HepG2 (cell line): ENCODE measurements around the gene AP3M1. TPM values are rescaled to one million over a fixed set of nuclear protein-coding genes. Genes with fewer than 3 reads are reported as not detected.

Experiments
- ASH2L ChIP-seq: fragments of 300-600, 200-600 bp; sonication (generic); IDR thresholded peaks from 2 replicates; pipeline ENCODE4 v1.7.0; 2017; ENCODE audit warnings: low read depth, mild to moderate bottlenecking, moderate library complexity, mixed read lengths, low read length; ENCODE audit not compliant: insufficient read length
- HMGA1 ChIP-seq: sonication (generic); formaldehyde crosslinking; conservative IDR thresholded peaks from 2 replicates; pipeline ENCODE4 v1.4.0; 2020; ENCODE audit warnings: missing genetic modification reagents
- HOXD1 ChIP-seq: sonication (generic); formaldehyde crosslinking; IDR thresholded peaks from 2 replicates; pipeline ENCODE4 v1.5.0; 2020; ENCODE audit warnings: missing genetic modification reagents
- JDP2 ChIP-seq: sonication (generic); formaldehyde crosslinking; IDR thresholded peaks from 2 replicates; pipeline ENCODE4 v1.8.1; 2022; ENCODE audit warnings: missing genetic modification reagents, borderline replicate concordance
- MXD4 ChIP-seq: IDR thresholded peaks from 2 replicates; pipeline ENCODE4 v1.6.1; 2016; ENCODE audit warnings: mild to moderate bottlenecking, missing biosample characterization, missing genetic modification reagents
- MYNN ChIP-seq: sonication (generic); formaldehyde crosslinking; IDR thresholded peaks from 2 replicates; pipeline ENCODE4 v1.4.0; 2020; ENCODE audit warnings: mild to moderate bottlenecking, low read depth, missing genetic modification reagents
- NCOR1 ChIP-seq: fragments of 200-600 bp; sonication (generic); IDR thresholded peaks from 2 replicates; pipeline ENCODE4 v1.7.0; 2017; ENCODE audit warnings: antibody characterized with exemption, low read length, borderline replicate concordance
- RBAK ChIP-seq: sonication (generic); formaldehyde crosslinking; IDR thresholded peaks from 2 replicates; pipeline ENCODE4 v1.5.1; 2020; ENCODE audit warnings: mild to moderate bottlenecking, missing genetic modification reagents
- SNAI1 ChIP-seq: sonication (generic); formaldehyde crosslinking; IDR thresholded peaks from 2 replicates; pipeline ENCODE4 v1.5.0; 2020; ENCODE audit warnings: mild to moderate bottlenecking, missing genetic modification reagents, borderline replicate concordance
- TARDBP ChIP-seq: sonication (generic); formaldehyde crosslinking; IDR thresholded peaks from 2 replicates; pipeline ENCODE4 v1.8.0; 2022; ENCODE audit warnings: mild to moderate bottlenecking, missing genetic modification reagents
- ZBTB38 ChIP-seq: sonication (generic); formaldehyde crosslinking; IDR thresholded peaks from 2 replicates; pipeline ENCODE4 v1.5.1; 2020; ENCODE audit warnings: mild to moderate bottlenecking, missing genetic modification reagents
- ZNF335 ChIP-seq: sonication (generic); formaldehyde crosslinking; IDR thresholded peaks from 2 replicates; pipeline ENCODE4 v1.4.0; 2020; ENCODE audit warnings: missing genetic modification reagents
- ZNF777 ChIP-seq: sonication (generic); formaldehyde crosslinking; IDR thresholded peaks from 2 replicates; pipeline ENCODE4 v1.4.0; 2020; ENCODE audit warnings: missing genetic modification reagents
- polyA plus RNA-seq, 8 experiments: library from polyadenylated mRNA; depleted of rRNA in 3 of 8; stranded (reverse) in 7 of 8; unstranded in 1 of 8; fragments of >200 nt; fragmentation: Illumina TruSeq in 4 of 8; extraction: Trizol in 4 of 8; gene quantifications; 2 replicates each; pipeline versions ENCODE4 v1.2.1 to v1.2.3, GENCODE V29; 2011 to 2016; ENCODE audit warnings: low read depth in 4 of 8, missing spikeins in 1 of 8, mixed read lengths in 1 of 8; ENCODE audit not compliant: insufficient read depth in 1 of 8
- total RNA-seq, 5 experiments: library from RNA; depleted of rRNA; stranded (reverse); fragments of >200 nt; fragmentation: Illumina TruSeq; extraction: Trizol; gene quantifications; 2 replicates each; pipeline ENCODE4 v1.2.3, GENCODE V29; 2016; ENCODE audit warnings: low read depth in 1 of 5
- TF ChIP-seq, protein P1 (sequence below): sonication (generic); formaldehyde crosslinking; IDR thresholded peaks from 2 replicates; pipeline ENCODE4 v1.5.0; 2020; ENCODE audit warnings: mild to moderate bottlenecking, missing genetic modification reagents, borderline replicate concordance
- TF ChIP-seq, protein P2 (sequence below), 2 experiments: sonication (generic) in 1 of 2; formaldehyde crosslinking in 1 of 2; IDR thresholded peaks; 2 replicates each; pipeline versions ENCODE4 v1.4.0 to v1.6.1; 2018 to 2020; ENCODE audit warnings: missing genetic modification reagents in 2 of 2, borderline replicate concordance in 1 of 2, low read depth in 1 of 2, mild to moderate bottlenecking in 1 of 2, missing biosample characterization in 1 of 2
- TF ChIP-seq, protein P3 (sequence below): sonication (generic); formaldehyde crosslinking; IDR thresholded peaks from 2 replicates; pipeline ENCODE4 v1.5.0; 2020; ENCODE audit warnings: missing genetic modification reagents, mild to moderate bottlenecking, borderline replicate concordance
- TF ChIP-seq, protein P4 (sequence below): sonication (generic); formaldehyde crosslinking; IDR thresholded peaks from 2 replicates; pipeline ENCODE4 v1.8.1; 2023; ENCODE audit warnings: mild to moderate bottlenecking, missing genetic modification reagents
- TF ChIP-seq, protein P5 (sequence below): IDR thresholded peaks from 2 replicates; pipeline ENCODE4 v1.6.1; 2012; ENCODE audit warnings: low read depth, low read length, improper control_type of control experiment

The AP3M1 gene
- total and polyA plus RNA-seq, 2 of the 13 experiments (the other 11 are each of a cell fraction or from before 2014, with no cell fraction given) = 29.0 to 31.6 TPM

DNA sequence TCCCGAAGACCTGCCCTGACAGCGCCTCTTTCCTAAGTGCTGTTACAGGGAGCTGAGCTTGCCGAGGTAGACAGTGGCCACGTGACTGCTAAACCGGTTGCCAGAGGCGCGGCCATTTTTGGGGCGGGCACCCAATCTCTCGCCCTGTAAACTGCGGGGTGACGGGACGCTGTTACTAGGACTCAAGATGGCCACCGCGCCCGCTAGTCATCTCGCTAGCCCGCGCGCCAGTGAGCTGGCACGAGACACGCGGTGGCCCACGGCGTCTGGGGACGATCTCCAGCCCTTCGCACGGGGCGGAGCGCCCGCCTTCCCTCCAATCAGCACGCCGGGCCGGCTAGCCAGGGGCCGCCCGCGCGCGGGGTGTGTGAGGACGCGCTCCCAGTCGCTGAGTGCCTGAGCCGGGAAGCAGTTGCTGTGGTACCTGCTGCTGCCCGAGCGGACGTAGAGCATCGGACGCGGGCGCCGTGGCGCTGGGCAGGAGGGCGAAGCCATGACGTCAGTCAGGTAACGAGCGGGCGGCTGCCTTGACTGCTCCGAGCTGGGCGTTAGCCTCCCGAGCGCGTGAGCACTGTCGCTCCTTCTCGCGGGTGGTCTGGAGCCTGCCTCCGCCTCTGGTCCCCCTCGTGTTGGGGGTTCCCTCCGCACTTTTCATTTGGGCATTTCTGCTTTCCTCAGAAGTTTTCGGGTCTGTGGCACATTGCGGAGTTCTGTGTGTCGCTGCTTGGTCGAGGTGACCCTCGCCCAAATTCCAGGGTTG lies 25.9 kb upstream of the AP3M1 start (continued):
- TF ChIP-seq, protein P1, sequence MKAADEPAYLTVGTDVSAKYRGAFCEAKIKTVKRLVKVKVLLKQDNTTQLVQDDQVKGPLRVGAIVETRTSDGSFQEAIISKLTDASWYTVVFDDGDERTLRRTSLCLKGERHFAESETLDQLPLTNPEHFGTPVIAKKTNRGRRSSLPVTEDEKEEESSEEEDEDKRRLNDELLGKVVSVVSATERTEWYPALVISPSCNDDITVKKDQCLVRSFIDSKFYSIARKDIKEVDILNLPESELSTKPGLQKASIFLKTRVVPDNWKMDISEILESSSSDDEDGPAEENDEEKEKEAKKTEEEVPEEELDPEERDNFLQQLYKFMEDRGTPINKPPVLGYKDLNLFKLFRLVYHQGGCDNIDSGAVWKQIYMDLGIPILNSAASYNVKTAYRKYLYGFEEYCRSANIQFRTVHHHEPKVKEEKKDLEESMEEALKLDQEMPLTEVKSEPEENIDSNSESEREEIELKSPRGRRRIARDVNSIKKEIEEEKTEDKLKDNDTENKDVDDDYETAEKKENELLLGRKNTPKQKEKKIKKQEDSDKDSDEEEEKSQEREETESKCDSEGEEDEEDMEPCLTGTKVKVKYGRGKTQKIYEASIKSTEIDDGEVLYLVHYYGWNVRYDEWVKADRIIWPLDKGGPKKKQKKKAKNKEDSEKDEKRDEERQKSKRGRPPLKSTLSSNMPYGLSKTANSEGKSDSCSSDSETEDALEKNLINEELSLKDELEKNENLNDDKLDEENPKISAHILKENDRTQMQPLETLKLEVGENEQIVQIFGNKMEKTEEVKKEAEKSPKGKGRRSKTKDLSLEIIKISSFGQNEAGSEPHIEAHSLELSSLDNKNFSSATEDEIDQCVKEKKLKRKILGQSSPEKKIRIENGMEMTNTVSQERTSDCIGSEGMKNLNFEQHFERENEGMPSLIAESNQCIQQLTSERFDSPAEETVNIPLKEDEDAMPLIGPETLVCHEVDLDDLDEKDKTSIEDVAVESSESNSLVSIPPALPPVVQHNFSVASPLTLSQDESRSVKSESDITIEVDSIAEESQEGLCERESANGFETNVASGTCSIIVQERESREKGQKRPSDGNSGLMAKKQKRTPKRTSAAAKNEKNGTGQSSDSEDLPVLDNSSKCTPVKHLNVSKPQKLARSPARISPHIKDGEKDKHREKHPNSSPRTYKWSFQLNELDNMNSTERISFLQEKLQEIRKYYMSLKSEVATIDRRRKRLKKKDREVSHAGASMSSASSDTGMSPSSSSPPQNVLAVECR (CRISPR knock-in tag) = peak; percentile 94
- TF ChIP-seq ZNF777 (CRISPR knock-in tag) (no peak), ZBTB38 (peak; percentile 91), HOXD1 (CRISPR knock-in tag) (peak; percentile 87), SNAI1 (CRISPR knock-in tag) (peak; percentile 77; the same call in 1 of the 2 replicates), HMGA1 (CRISPR knock-in tag) (no peak), NCOR1 (no peak; the same call in 1 of the 2 replicates), TARDBP (CRISPR knock-in tag) (peak; percentile 85; the same call in 1 of the 2 replicates), ASH2L (peak; percentile 98), JDP2 (CRISPR knock-in tag) (peak; percentile 66; the same call in 1 of the 2 replicates), RBAK (0 out of 2 replicates have a peak, but pooled peaks have one; percentile 57), MXD4 (CRISPR knock-in tag) (peak; percentile 80), MYNN (CRISPR knock-in tag) (0 out of 2 replicates have a peak, but pooled peaks have one; percentile 71), ZNF335 (CRISPR knock-in tag) (peak; percentile 96)
- TF ChIP-seq, protein P2, sequence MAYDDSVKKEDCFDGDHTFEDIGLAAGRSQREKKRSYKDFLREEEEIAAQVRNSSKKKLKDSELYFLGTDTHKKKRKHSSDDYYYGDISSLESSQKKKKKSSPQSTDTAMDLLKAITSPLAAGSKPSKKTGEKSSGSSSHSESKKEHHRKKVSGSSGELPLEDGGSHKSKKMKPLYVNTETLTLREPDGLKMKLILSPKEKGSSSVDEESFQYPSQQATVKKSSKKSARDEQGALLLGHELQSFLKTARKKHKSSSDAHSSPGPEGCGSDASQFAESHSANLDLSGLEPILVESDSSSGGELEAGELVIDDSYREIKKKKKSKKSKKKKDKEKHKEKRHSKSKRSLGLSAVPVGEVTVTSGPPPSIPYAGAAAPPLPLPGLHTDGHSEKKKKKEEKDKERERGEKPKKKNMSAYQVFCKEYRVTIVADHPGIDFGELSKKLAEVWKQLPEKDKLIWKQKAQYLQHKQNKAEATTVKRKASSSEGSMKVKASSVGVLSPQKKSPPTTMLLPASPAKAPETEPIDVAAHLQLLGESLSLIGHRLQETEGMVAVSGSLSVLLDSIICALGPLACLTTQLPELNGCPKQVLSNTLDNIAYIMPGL (CRISPR knock-in tag; IDR thresholded peaks at IDR 0.05; ENCODE audit: borderline replicate concordance in 1 of 2, low read depth in 1 of 2) = peak; percentile 44 to 75; a peak in 2 of 4 replicates
- TF ChIP-seq, protein P3, sequence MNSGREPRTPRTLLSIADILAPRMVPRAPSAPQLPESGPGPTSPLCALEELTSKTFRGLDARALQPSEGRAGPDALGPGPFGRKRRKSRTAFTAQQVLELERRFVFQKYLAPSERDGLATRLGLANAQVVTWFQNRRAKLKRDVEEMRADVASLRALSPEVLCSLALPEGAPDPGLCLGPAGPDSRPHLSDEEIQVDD (CRISPR knock-in tag) = 0 out of 2 replicates have a peak, but pooled peaks have one; percentile 37
- TF ChIP-seq, protein P4, sequence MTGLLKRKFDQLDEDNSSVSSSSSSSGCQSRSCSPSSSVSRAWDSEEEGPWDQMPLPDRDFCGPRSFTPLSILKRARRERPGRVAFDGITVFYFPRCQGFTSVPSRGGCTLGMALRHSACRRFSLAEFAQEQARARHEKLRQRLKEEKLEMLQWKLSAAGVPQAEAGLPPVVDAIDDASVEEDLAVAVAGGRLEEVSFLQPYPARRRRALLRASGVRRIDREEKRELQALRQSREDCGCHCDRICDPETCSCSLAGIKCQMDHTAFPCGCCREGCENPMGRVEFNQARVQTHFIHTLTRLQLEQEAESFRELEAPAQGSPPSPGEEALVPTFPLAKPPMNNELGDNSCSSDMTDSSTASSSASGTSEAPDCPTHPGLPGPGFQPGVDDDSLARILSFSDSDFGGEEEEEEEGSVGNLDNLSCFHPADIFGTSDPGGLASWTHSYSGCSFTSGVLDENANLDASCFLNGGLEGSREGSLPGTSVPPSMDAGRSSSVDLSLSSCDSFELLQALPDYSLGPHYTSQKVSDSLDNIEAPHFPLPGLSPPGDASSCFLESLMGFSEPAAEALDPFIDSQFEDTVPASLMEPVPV (CRISPR knock-in tag) = peak; percentile 89; the same call in 1 of the 2 replicates
- TF ChIP-seq, protein P5, sequence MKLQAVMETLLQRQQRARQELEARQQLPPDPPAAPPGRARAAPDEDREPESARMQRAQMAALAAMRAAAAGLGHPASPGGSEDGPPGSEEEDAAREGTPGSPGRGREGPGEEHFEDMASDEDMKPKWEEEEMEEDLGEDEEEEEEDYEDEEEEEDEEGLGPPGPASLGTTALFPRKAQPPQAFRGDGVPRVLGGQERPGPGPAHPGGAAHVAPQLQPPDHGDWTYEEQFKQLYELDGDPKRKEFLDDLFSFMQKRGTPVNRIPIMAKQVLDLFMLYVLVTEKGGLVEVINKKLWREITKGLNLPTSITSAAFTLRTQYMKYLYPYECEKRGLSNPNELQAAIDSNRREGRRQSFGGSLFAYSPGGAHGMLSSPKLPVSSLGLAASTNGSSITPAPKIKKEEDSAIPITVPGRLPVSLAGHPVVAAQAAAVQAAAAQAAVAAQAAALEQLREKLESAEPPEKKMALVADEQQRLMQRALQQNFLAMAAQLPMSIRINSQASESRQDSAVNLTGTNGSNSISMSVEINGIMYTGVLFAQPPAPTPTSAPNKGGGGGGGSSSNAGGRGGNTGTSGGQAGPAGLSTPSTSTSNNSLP = 0 out of 2 replicates have a peak, but pooled peaks have one; percentile 19
